ENCODE results near the gene AGMAT.

AGMAT gene

GRCh38 chr1:15603050-15603965 is 18.5 kb upstream of the AGMAT start:
- peak overlapping the region; percentile 96 for H3K27ac Mint-ChIP-seq
- peaks cover 10% of the 10 kb centered on the region for H3K9me3 Mint-ChIP-seq
- DNase-seq, result peak; percentile 88
- H3K4me3 Mint-ChIP-seq, result peak overlapping the region; percentile 90
- H3K27me3 Mint-ChIP-seq (ENCODE audit: low read depth, poor library complexity), result peaks cover 13% of the 10 kb centered on the region
- H3K36me3 Mint-ChIP-seq (ENCODE audit: low read depth), result peaks cover 3% of the 10 kb centered on the region
- H3K4me1 Mint-ChIP-seq, result peaks cover 16% of the 10 kb centered on the region
- TF ChIP-seq CTCF (IDR thresholded peaks at IDR 0.05), result no peak

- no peak for TF ChIP-seq CTCF (IDR thresholded peaks at IDR 0.05)
- peaks cover 20% of the 10 kb centered on the region for H3K4me1 Mint-ChIP-seq
- H3K36me3 Mint-ChIP-seq (ENCODE audit: low read depth), result no peaks in the 10 kb centered on the region
- H3K27me3 Mint-ChIP-seq (ENCODE audit: low read depth, poor library complexity), result no peaks in the 10 kb centered on the region
- H3K9me3 Mint-ChIP-seq, result peaks cover under 1% of the 10 kb centered on the region
- no peak overlapping the region for H3K4me3 Mint-ChIP-seq
- no peak for DNase-seq
- H3K27ac Mint-ChIP-seq, result no peak overlapping the region
Measured at GRCh38 chr1:15598436-15598835, 13.6 kb upstream of the AGMAT start.

- H3K27ac Mint-ChIP-seq, result no peak overlapping the region
Measured at GRCh38 chr1:15595809-15596617, 11.2 kb upstream of the AGMAT start.

GRCh38 chr1:15592285-15592684 is 7.4 kb upstream of the AGMAT start:
- no peak overlapping the region for H3K4me3 Mint-ChIP-seq
- no peaks in the 10 kb centered on the region for H3K9me3 Mint-ChIP-seq
- DNase-seq, result no peak
- peaks cover 6% of the 10 kb centered on the region for H3K36me3 Mint-ChIP-seq (ENCODE audit: low read depth)
- H3K27me3 Mint-ChIP-seq (ENCODE audit: low read depth, poor library complexity), result peaks cover 3% of the 10 kb centered on the region
- H3K4me1 Mint-ChIP-seq, result peaks cover 9% of the 10 kb centered on the region
- TF ChIP-seq CTCF (IDR thresholded peaks at IDR 0.05), result no peak
- no peak overlapping the region for H3K27ac Mint-ChIP-seq

More at GRCh38 chr1:15595809-15596617, 11.2 kb upstream of the AGMAT start:
- Mint-ChIP-seq H3K4me3 (no peak overlapping the region), H3K9me3 (no peaks in the 10 kb centered on the region), H3K27me3 (ENCODE audit: low read depth, poor library complexity) (no peaks in the 10 kb centered on the region), H3K36me3 (ENCODE audit: low read depth) (no peaks in the 10 kb centered on the region), H3K4me1 (peaks cover 9% of the 10 kb centered on the region)
- no peak for TF ChIP-seq CTCF (IDR thresholded peaks at IDR 0.05)
- DNase-seq, result no peak

GRCh38 chr1:15583016-15583706 is 1.7 kb downstream of the AGMAT start:
- TF ChIP-seq CTCF (IDR thresholded peaks at IDR 0.05), result no peak
- Mint-ChIP-seq H3K4me3 (peak overlapping the region; percentile 59), H3K4me1 (peaks cover 18% of the 10 kb centered on the region), H3K36me3 (ENCODE audit: low read depth) (peaks cover 4% of the 10 kb centered on the region), H3K9me3 (no peaks in the 10 kb centered on the region), H3K27me3 (ENCODE audit: low read depth, poor library complexity) (peaks cover 28% of the 10 kb centered on the region), H3K27ac (no peak overlapping the region)
- DNase-seq, result no peak
